ENCODE results near the gene NKAIN2.

NKAIN2 gene

GRCh38 chr6:123841067-123841896 is 37.6 kb downstream of the NKAIN2 start (continued):
- TF ChIP-seq CTCF (tag by site-specific recombination; IDR thresholded peaks at IDR 0.05) = no peak
- no peak for TF ChIP-seq ZNF169 (tag by site-specific recombination; IDR thresholded peaks at IDR 0.05)
- peak; percentile 71; the same call in 1 of the 2 replicates for TF ChIP-seq ZNF501 (tag by site-specific recombination; IDR thresholded peaks at IDR 0.05)

GRCh38 chr6:123844011-123844410 is 40.3 kb downstream of the NKAIN2 start:
- Histone ChIP-seq H3K4me1 (ENCODE audit: control insufficient read depth, insufficient read depth, low read length) (peaks cover 26% of the 10 kb centered on the region), H3K4me3 (ENCODE audit: low read depth, low read length) (no peak overlapping the region), H3K36me3 (ENCODE audit: control insufficient read depth in 2 of 2, insufficient read depth in 1 of 2, low read length in 2 of 2) (no peaks in the 10 kb centered on the region), H3K9me3 (ENCODE audit: control insufficient read depth, insufficient read depth, low read depth, low read length) (no peaks in the 10 kb centered on the region), H3K27ac (ENCODE audit: extremely low read depth, low read depth, low read length) (no peak overlapping the region)
- POLR2A ChIA-PET = no interaction called here
- TF ChIP-seq ZNF580 (tag by site-specific recombination; IDR thresholded peaks at IDR 0.05) (no peak), ZNF670 (tag by site-specific recombination; IDR thresholded peaks at IDR 0.05; ENCODE audit: low read depth) (no peak), ZNF639 (tag by site-specific recombination; IDR thresholded peaks at IDR 0.05) (no peak), ZNF830 (tag by site-specific recombination; IDR thresholded peaks at IDR 0.05; ENCODE audit: low read depth) (no peak), ZNF221 (tag by site-specific recombination; IDR thresholded peaks at IDR 0.05; ENCODE audit: borderline replicate concordance) (no peak), KLF8 (tag by site-specific recombination; IDR thresholded peaks at IDR 0.05) (no peak), ZNF16 (tag by site-specific recombination; IDR thresholded peaks at IDR 0.05; ENCODE audit: low read depth) (no peak), ZNF677 (tag by site-specific recombination; IDR thresholded peaks at IDR 0.05) (no peak), SALL2 (tag by site-specific recombination; IDR thresholded peaks at IDR 0.05; ENCODE audit: borderline replicate concordance) (no peak), ZNF248 (tag by site-specific recombination; IDR thresholded peaks at IDR 0.05) (no peak), ZBTB17 (tag by site-specific recombination; IDR thresholded peaks at IDR 0.05) (no peak), KLF1 (tag by site-specific recombination; IDR thresholded peaks at IDR 0.05) (no peak), PRDM1 (tag by site-specific recombination; IDR thresholded peaks at IDR 0.05) (no peak)
- CTCF ChIA-PET = interaction anchor here (0.6 kb wide), 2 partner anchors 365 to 952 kb away, joined by 3 to 6 read pairs; no protein-coding TSS in a partner anchor

- Histone ChIP-seq H3K4me1 (ENCODE audit: control insufficient read depth, insufficient read depth, low read length) (no peaks in the 10 kb centered on the region), H3K27ac (ENCODE audit: extremely low read depth, low read depth, low read length) (no peak overlapping the region), H3K9me3 (ENCODE audit: control insufficient read depth, insufficient read depth, low read depth, low read length) (no peaks in the 10 kb centered on the region), H3K36me3 (ENCODE audit: control insufficient read depth in 2 of 2, insufficient read depth in 1 of 2, low read length in 2 of 2) (no peaks in the 10 kb centered on the region), H3K4me3 (ENCODE audit: low read depth, low read length) (no peak overlapping the region)
- no peak for TF ChIP-seq ZNF549 (tag by site-specific recombination; IDR thresholded peaks at IDR 0.05)
- TF ChIP-seq ZNF654 (tag by site-specific recombination; IDR thresholded peaks at IDR 0.05; ENCODE audit: low read depth) = no peak
- TF ChIP-seq ZFHX2 (tag by site-specific recombination; conservative IDR thresholded peaks at IDR 0.05) = no peak
- TF ChIP-seq IKZF3 (tag by site-specific recombination; IDR thresholded peaks at IDR 0.05) = no peak
- TF ChIP-seq ZNF791 (tag by site-specific recombination; IDR thresholded peaks at IDR 0.05) = no peak
- peak; percentile 97 for TF ChIP-seq SETDB1 (IDR thresholded peaks at IDR 0.05; ENCODE audit: insufficient read length, low read length)
- TF ChIP-seq TRIM28 (IDR thresholded peaks at IDR 0.05; ENCODE audit: borderline replicate concordance, low read length) = 0 out of 2 replicates have a peak, but pooled peaks have one; percentile 16
- CTCF ChIA-PET = interaction anchor here (0.8 to 1.6 kb wide), 2 partner anchors 46 to 746 kb away, joined by 3 read pairs; no protein-coding TSS in a partner anchor
- POLR2A ChIA-PET = no interaction called here
These were observed 44.7 kb downstream of the NKAIN2 start for GRCh38 chr6:123848347-123848746.
